T1000 (cell line): Measurements from ENCODE around the gene SLC35A5.
"Not testable (repeated sequence)": the region's sequence is repeated elsewhere in the genome, so short reads cannot be mapped to it uniquely, and the experiment has no call there.

ENCODE experiments used
- DNase-seq: peaks from one replicate; lab custom pipeline; 2025; ENCODE audit warnings: mixed read lengths; lab: John Stamatoyannopoulos, UW

SLC35A5 gene, protein sequence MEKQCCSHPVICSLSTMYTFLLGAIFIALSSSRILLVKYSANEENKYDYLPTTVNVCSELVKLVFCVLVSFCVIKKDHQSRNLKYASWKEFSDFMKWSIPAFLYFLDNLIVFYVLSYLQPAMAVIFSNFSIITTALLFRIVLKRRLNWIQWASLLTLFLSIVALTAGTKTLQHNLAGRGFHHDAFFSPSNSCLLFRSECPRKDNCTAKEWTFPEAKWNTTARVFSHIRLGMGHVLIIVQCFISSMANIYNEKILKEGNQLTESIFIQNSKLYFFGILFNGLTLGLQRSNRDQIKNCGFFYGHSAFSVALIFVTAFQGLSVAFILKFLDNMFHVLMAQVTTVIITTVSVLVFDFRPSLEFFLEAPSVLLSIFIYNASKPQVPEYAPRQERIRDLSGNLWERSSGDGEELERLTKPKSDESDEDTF

DNA sequence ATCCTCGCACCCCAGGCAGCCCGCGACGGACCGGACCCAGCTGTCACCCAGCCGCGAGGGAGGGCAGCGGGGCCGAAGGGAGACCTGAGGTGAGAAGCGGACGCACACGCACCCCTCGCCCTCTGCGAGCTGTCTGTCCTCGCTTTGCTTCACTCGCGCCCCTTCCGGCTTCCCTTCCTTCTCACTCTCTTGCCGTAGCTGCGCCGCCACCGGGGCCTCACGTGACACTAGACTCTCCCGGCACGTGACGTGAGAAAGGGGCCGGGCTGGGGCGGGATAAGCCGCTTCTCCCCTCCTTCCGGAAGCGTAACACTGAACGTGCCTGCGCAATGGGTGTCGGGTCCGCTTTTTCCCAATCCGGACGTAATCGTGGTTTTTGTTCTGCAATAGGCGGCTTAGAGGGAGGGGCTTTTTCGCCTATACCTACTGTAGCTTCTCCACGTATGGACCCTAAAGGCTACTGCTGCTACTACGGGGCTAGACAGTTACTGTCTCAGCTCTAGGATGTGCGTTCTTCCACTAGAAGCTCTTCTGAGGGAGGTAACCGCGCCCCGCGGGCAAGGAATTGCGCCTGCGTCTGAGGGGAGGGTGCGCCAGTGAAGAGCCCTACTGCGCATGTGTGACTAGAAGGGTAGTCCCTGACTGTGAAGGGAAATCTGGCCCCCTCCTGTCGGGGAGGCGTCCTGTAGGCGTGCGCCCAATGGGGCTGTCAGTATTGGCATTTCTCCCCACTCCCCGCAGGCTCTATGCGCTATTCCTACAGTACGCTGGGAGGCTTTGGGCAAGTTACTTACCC is at the start of gene SLC35A5, which contains the start of gene ATG3:
TSS of gene SLC35A5 (plus strand) at position 312 of the 796 bp plus-strand sequence. CDS start 1,359 bp downstream, outside the sequence.
TSS of gene ATG3 (minus strand) at position 229 of the 796 bp plus-strand sequence. CDS start 434 bp downstream, outside the sequence.
- DNase-seq = peak; percentile 95

DNA sequence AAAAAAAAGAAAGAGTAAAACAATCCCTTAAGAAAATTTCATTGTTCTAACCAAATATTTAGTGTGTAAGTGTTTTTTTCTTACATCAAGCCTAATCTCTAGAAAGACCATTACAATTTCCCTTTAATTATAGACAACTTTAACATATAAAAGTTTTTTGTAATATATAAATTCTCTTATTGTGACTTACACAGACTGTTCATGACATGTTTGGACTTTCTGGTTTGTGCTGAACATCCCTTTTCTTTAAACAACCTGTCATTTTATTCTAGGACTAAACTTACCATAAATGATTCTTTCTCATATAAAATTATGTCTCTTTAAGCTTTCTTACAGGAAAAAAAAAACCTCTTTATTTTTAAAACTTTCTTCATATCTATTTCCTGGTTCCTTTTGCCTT is 49.5 kb upstream of the SLC35A5 start:
- no peak for DNase-seq

DNA sequence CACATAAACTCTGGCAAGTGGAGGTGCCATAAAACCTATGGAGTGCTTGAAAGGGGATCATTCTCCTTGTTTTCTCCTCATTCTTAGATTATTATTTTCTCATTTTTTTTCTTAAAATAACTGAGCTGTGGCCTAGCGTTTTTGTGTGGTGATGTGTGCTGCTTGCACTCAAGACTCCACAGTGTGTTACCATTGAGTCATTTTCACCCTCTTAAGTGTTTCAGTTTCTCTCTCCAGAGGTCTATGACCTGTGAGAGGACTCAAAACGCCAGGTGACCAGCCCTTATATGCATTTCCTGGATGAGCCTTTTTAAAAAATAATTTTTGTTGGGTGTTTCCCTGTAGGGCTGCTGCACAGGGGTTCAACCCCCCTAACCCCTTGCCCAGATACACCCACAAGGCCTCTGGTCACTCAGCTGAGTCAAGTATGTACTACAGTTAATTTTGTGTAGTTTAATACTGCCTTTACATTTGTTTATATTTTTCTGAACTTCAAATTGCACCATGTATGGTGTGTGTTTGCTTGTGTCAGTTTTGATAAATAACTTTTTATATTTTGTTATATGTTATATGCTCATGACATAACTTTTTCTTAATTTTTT is 47.2 kb upstream of the SLC35A5 start:
- no peak for DNase-seq

DNA sequence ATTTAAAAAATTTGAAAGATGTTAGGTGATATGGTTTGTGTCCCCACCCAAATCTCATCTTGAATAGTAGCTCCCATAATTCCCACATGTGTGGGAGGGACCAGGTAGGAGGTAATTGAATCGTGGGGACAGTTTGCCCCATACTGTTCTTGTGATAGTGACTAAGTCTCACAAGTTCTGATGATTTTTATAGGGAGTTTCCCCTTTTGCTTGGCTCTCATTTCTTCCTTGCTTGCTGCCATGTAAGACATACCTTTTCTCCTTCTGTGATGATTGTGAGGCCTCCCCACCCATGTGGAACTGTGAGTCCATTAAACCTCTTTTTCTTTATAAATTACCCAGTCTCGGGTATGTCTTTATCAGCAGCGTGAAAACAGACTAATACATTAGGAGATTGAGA is 42.9 kb upstream of the SLC35A5 start:
- not testable (repeated sequence) for DNase-seq

DNA sequence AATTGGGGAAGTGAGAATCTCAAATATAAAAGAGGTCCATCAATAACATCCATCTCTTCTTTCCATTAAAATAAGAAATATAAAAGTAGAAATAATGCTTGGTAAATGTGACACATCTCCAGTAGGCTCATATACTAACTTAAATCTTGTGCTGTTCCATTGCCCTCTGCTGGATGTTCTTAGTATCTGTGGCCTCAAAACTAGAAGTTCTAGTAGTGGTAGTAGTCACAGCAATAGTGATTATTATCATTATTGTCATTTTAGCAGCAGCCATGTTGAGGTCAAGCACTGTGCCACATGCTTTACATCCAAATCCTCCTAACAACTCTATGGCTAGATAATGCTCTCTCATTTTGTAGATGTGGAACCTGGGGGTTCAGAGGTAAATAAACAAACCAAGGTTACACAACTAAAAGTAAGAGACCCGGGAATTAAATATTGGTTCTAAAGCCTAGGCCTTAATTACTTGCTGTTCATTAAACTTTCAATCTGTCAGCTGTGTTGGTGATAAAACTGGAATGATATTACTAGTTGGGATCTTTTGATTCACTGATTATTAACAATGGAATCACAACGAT is 42.3 kb upstream of the SLC35A5 start:
- DNase-seq = no peak

DNA sequence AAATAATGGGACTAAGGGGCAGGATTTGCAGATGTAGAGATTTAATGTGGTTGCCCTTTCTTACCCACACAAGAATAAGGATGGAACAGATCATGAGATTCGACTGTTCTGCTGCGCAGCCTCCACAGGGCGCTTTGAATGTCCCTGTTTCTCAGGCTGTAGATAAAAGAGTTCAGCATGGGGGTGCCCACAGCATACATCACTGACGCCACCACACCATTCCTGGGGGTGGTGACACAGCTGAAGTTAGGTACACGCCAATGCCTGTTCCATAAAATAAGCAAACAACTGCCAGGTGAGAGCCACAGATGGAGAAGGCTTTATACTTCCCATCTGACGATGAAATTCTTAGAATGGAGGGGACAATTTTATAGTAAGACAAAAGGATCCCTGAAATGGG is 37.7 kb upstream of the SLC35A5 start:
- not testable (repeated sequence) for DNase-seq

DNA sequence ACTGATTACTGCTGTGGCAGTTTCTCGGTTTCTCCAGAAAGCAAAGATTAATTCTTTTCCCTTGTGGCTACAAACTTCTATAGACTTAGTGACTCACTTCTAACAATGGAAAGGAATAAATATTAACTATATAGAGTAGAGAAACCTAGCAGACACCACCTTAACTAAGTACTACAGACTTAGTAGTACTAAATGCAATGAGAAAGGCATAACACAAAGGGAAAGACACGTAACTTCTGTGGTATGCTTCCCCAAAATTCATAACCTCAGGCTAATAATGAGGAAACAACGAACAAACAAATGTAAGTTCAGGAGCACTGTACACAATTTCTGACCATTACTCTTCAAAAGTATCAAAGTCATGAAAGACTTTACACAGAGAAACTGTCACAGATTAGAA is 31.3 kb upstream of the SLC35A5 start:
- no peak for DNase-seq

DNA sequence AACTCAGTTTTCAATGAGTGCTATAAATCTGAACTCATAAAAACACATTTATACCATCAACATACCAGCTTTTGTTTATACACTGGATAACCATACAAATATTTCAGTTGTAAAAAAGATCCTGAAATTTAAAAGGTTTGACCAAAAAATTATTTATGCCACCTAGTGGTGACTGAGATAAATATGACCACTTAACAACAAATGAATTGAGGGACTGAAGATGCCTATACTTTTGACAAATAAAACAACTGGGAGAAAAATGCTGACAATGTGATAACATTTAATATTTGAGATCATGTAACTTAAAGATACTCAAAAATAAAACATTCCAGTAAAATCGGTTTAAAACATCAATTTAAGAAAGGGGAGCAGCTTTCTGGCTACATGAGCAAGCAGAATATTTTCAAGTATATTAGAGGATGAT is 30.5 kb upstream of the SLC35A5 start:
- no peak for DNase-seq

DNA sequence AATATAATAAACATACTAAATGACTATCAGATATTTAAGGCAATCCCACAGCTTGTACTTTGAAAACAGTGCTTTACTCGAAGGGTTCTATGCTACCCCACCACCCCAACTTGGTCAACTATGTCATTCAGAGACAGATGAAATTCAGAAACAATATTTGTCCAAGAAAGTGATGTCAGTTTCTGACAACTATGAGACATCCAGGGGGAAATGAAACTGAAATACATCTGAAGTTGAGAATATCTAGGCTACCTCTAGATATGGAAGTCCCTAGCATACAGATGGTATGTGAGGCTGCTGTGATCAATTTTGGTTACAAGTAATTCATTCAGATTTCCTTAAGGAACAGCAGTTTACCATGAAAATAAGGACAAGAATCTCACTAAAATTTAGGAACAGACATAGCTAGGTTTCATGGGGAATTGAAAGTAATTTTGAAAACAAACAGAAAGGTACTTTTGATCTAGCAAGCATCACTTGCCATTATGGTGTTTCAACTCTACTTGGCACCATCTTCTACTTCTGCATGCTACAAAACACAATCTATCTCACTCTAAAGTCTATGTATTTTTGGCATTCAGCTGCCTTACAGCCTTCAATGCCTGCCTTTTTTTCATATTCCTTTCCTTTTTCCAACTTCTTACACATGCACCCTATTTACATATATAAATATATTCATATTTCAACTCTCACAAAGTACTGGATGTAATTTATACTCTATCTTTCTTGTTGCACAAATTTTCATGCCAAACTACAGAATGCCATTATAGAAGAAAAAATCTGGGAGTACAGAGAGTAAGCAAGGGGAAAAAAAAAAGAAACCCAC is 21.8 kb upstream of the SLC35A5 start:
- DNase-seq = no peak

DNA sequence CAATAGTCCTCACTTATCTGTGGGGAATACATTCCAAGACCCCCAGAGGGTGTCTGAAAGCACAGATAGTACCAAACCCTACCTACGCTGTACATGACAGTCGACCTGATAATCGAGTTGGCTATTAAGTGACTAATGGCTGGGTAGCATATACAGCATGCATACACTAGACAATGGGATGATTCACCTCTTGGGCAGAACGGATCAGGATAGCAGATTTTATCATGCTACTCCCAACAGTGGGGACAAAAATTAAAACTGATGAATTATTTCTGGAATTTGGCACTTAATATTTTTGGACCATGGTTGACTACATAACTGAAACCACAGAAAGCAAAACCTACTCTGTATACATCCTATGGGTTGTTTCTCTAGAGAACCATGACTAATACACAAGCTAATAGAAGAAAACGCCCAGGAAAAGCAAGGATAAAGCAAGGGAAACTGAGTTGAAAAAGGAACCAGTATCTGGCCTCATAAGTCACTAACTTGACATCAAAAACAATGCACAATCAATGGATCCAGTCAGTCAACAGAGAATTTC is 15.6 kb upstream of the SLC35A5 start:
- DNase-seq = no peak

DNA sequence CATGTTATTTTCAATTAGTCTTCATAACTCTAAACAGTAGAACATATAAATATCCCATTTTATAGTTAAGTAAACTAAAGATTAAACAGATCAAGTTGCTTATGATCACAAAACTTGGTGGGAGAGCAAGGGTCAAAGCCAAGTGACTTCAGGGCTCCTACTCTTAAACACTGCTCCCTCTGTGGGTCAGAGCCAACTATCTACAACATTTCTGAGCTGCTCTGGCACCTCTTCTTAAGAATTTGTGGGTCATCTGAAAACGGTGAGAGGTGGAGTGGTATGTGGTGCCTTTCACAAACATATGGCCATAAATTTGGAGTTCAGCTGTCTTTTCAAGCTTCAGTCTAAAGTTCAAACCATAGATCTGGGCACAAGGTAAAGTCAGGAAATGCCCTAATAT is 11.0 kb upstream of the SLC35A5 start:
- DNase-seq = no peak

DNA sequence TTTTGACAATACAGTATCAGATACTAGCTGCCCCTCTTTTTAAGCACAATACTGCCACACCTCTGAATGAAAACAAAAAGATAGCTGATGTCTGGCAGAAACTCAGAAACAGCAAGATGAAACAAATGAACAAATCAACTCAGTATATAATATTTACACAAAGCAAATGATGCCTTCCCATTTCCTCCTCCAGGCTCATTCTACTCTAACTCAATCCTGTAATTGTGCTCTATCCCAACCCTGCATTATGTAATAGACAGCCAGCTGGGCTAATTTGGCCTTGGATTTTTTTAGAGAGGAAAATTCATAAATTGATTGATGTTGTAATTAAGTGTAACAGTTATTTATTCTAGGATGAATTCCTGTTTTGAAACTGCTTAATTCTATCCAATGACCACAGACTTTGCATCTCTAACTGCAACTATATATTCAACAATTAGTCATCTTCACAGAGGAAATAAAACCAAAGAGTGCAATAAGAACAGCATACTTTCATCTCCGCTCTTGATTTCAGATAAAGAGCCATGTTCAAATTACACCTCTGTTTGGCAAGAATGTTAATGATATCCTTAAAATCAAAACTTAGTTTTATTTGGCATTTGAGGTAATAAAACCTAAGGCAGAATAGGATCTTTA is 6.2 kb upstream of the SLC35A5 start:
- DNase-seq = no peak

DNA sequence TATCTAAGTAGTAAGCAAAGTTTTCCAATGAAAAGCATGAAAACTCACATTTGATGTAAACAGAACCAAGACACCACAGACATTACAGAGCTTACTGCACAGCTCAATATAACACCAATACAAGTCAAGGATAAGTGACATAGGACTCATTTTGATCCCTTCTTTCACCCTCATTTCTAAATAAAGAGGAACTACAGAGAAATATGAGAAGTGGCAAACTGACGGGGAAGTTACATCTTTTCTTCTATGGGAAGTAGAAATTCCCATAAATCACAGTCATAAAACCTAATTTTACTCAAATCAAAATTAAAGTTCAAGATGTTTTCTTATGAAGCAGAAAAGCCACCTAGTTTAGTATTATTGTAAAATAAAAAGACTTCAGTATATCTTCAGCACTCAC is 3.9 kb upstream of the SLC35A5 start:
- DNase-seq = no peak

DNA sequence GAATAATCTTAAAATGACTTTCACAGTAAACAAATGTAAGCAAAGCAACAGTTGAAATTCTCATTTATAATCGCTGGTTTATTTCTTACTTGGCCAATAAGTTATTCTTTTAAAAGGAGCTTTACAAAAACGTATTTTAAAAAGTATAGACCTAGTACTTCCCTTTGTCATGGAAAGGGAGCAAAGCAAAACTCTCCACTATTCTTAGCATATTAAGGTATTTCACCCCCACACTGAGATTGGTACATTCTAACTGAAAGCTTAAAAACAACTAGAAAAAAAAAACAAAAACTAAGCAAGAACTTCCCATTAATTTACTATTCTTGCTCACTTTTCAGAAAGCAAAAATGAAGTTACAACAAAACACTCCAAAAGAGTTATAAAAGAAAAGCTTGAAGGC is 1.5 kb upstream of the SLC35A5 start:
- DNase-seq = no peak

DNA sequence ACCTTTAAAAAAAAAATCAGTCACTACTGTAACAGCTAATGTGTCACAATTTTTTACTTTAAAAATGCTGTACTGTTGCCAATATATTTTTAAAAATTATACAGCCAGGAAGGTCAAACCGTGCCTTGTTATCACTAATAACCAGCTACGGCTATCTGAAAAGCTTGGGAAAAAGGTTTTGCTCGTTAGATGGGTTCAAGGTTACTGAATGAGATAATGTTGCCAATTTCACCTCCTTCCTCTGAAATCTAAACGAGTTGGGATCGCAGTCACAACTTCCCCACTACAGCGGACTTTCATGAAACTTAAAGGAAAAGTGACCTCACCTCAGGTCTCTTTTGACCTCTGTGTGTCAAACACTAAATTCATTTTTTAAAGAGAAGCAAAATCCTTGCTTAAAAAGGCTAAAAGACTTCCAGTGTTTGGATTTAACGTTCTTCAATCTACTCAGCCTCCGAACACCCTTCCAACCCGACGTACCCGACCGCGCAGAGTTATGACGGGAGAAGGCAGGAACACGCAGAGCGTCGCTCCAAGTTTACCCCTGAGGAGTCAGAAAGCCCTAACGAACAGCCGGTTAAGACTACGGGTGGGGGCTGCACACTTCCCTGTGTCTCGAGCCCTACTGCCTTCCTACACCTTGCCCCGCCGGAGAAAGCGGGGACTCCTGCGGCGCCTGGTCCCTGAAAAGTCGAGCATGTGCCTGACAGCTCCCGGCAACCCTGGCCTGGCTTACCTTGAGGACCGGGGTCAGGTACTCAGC is 943 bp upstream of the SLC35A5 start:
- peak; percentile 42 for DNase-seq

DNA sequence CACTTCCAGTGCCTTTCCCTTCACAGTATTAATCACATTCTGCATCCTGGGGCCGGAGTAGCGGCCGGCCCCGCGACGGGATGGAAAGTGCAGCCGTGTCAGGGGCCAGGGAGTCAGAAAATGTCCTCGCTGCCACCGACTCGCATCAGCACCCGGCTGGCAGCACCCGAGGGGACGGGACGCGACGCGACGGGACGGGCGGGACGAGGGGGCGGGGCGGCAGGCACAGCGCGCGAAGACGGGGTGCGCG is 436 bp upstream of the SLC35A5 start:
- DNase-seq = no peak

DNA sequence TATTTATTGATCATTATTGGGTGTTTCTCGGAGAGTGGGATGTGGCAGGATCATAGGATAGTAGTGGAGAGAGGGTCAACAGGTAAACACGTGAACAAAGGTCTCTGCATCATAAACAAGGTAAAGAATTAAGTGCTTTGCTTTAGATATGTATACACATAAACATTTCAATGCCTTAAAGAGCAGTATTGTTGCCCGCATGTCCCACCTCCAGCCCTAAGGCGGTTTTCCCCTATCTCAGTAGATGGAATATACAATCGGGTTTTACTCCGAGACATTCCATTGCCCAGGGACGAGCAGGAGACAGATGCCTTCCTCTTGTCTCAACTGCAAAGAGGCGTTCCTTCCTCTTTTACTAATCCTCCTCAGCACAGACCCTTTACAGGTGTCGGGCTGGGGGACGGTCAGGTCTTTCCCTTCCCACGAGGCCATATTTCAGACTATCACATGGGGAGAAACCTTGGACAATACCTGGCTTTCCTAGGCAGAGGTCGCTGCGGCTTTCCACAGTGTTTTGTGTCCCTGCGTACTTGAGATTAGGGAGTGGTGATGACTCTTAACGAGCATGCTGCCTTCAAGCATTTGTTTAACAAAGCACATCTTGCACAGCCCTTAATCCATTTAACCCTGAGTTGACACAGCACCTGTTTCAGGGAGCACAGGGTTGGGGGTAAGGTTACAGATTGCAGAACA is 2.5 kb downstream of the SLC35A5 start:
- DNase-seq = not testable (repeated sequence)

DNA sequence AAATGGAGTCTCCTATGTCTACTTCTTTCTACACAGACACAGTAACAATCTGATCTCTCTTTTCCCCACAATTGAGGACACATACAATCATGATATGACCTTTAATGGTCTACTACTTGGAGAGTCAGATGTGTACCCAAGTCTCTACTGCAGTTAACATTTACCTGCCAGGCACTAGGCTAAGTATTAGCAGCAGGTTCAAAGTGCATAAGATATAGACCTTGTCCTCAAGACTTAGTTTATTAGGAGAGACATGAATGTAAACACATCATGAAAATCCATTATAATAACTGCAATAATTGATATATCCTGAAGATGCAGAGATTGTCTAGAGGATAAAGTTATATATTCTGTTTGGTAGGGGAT is 3.1 kb downstream of the SLC35A5 start:
- no peak for DNase-seq

DNA sequence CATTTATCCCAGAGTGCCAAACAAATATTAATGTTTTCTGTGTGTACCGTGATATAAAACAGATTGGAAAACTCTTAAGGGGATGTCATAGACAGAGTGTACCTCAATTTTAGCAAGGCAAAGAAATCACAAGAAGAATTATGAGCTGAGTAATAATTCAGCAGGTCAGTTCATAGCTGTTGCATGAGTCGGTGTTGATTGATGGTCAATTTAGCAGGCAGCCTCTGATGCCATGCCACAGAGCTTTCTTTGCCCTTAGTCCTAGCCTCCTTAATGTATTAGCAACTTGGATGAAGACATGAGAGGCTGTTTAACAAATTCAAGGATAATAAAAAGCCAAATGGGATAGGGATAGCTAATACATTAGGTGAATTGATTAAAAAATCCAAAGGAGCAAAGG is 6.8 kb downstream of the SLC35A5 start:
- no peak for DNase-seq

DNA sequence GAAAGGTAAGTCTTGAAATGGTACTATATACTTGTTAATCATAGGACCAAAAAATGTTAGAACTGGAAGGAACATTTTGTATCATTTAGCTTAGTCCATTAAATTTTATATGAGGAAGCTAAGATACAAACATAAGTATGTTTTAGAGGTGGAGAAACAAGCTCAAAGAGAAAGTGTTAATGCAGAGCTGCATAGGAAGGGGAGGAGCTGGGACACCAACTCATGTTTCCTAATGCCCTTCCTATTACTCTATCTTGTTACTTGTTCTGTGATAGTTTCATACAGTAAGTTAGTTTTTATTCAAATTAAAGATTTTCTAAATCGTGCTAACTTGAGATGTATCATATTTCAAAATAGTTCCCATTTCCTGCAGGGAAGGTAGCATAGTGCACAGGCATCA is 7.4 kb downstream of the SLC35A5 start:
- no peak for DNase-seq
